NCI-H146 (cell line): ENCODE data around the gene CCNA2.

ENCODE experiments used
- DNase-seq: peaks from one replicate; lab custom pipeline; 2025; lab: John Stamatoyannopoulos, UW

The CCNA2 gene

GRCh38 chr4:121823505-121824170, at the start of gene CCNA2:
Gene CCNA2 (minus strand): TSS chr4:121823883. CDS start chr4:121823628, 255 bp downstream.
- peak; percentile 94 for DNase-seq

- DNase-seq, result peak; percentile 96
Measured at GRCh38 chr4:121869841-121870822, 46.4 kb upstream of the CCNA2 start, which contains the start of gene BBS7. Gene BBS7 (minus strand): TSS chr4:121870474. CDS start chr4:121870313, 161 bp downstream.

GRCh38 chr4:121863799-121864198, 40.1 kb upstream of the CCNA2 start:
- DNase-seq, result no peak

GRCh38 chr4:121861426-121861825, 37.7 kb upstream of the CCNA2 start:
- DNase-seq, result no peak

- DNase-seq, result no peak
Measured at GRCh38 chr4:121860121-121860520, 36.4 kb upstream of the CCNA2 start.

GRCh38 chr4:121851354-121851753, 27.7 kb upstream of the CCNA2 start:
- no peak for DNase-seq

GRCh38 chr4:121846662-121847061, 23.0 kb upstream of the CCNA2 start:
- DNase-seq, result no peak

- no peak for DNase-seq
Measured at GRCh38 chr4:121842862-121843261, 19.2 kb upstream of the CCNA2 start.

- no peak for DNase-seq
Measured at GRCh38 chr4:121838136-121838535, 14.5 kb upstream of the CCNA2 start.

- no peak for DNase-seq
Measured at GRCh38 chr4:121829511-121829910, 5.8 kb upstream of the CCNA2 start.

GRCh38 chr4:121827853-121828252, 4.2 kb upstream of the CCNA2 start:
- DNase-seq, result no peak

GRCh38 chr4:121824950-121825349, 1.3 kb upstream of the CCNA2 start:
- no peak for DNase-seq

- no peak for DNase-seq
Measured at GRCh38 chr4:121824171-121824527, 466 bp upstream of the CCNA2 start.

GRCh38 chr4:121822796-121823504, 733 bp downstream of the CCNA2 start:
- DNase-seq, result peak; percentile 45

- DNase-seq, result no peak
Measured at GRCh38 chr4:121822047-121822446, 1.6 kb downstream of the CCNA2 start.

- DNase-seq, result no peak
Measured at GRCh38 chr4:121819216-121819965, 4.3 kb downstream of the CCNA2 start.

- DNase-seq, result no peak
Measured at GRCh38 chr4:121818215-121818614, 5.5 kb downstream of the CCNA2 start.

GRCh38 chr4:121817701-121818100, 6.0 kb downstream of the CCNA2 start:
- DNase-seq, result no peak

GRCh38 chr4:121817006-121817405, 6.7 kb downstream of the CCNA2 start:
- no peak for DNase-seq

GRCh38 chr4:121814756-121815155, 8.9 kb downstream of the CCNA2 start:
- no peak for DNase-seq

GRCh38 chr4:121811122-121811521, 12.6 kb downstream of the CCNA2 start:
- DNase-seq, result no peak

GRCh38 chr4:121806411-121806810, 17.3 kb downstream of the CCNA2 start:
- DNase-seq, result no peak
